ENCODE results near the gene ZNF630.
"Not testable (repeated sequence)": the region's sequence is repeated elsewhere in the genome, so short reads cannot be mapped to it uniquely, and the experiment has no call there.

ZNF630 gene

DNA sequence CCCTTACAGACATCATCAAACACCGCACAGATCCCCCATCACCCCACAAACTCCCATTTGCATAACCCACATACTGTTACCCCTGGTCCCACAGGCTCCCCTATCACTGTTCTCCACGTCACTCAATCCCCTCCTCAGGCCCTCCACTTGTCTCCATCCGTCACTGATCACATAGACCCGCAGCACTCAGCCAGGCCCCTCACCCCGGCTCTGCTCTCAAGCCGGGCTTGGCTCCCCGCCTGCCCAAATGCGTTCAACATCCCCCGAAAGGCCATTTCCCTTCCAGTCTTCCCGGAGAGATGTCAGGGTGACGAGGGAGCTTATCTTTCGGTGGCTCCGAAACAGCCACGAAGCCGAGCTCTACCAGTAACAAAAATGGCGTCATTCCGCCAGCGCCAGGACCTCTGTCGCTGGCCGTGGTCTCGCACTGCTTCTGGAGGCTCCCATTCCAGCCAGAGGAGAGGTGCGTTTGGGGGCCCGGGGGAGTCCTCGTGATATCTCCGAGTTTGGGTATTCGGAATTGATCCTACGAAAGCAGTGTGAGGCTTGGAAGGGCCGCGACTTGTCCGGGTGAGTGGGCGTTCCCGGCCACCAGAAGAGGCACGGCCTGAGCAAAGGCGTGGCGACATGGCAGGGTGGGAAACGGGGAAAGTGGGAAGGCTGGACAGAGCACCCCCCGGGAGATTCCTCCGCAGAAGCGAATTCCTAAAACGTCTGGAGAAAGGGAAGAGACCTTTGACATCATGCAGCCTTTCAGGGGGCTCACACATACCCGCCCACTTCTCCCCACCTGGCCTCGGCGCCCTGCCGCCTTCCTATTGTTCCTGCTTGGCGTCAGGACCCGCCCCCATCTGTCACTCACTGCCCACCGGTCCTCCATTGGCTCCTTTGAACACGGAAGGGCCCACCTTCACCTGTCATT lies at the start of gene ZNF630:
TSS of gene ZNF630 (minus strand) at position 577 of the 922 bp plus-strand sequence. CDS start 4,754 bp downstream, outside the sequence.
- H3K36me3 ChIP-seq (ENCODE audit: insufficient read depth, low read length) = no peaks in the 10 kb centered on the region
- peak within 1 kb of the TSS; percentile 64 to 73 for H3K4me3 ChIP-seq (ENCODE audit: low read depth in 1 of 2, low read length in 2 of 2)
- no peaks in the 10 kb centered on the region for H3K9me3 ChIP-seq (ENCODE audit: low read length)
- H3K27me3 ChIP-seq (ENCODE audit: control insufficient read depth in 1 of 2, insufficient read depth in 2 of 2, low read length in 2 of 2) = no peaks in the 10 kb centered on the region
- peak within 1 kb of the TSS; percentile 86 for H3K27ac ChIP-seq (ENCODE audit: low read depth, low read length)
- H3K4me1 ChIP-seq (ENCODE audit: insufficient read depth, low read length) = no peaks in the 10 kb centered on the region
- peak within 1 kb of the TSS; percentile 72 for H3K9ac ChIP-seq (ENCODE audit: low read length)

GRCh38 chrX:48107717-48108116 lies 36.3 kb upstream of the ZNF630 start:
- Histone ChIP-seq H3K4me1 (ENCODE audit: insufficient read depth, low read length) (no peaks in the 10 kb centered on the region), H3K27ac (ENCODE audit: low read depth, low read length) (no peak overlapping the region), H3K9ac (ENCODE audit: low read length) (no peak overlapping the region), H3K9me3 (ENCODE audit: low read length) (no peaks in the 10 kb centered on the region), H3K36me3 (ENCODE audit: insufficient read depth, low read length) (no peaks in the 10 kb centered on the region), H3K27me3 (ENCODE audit: control insufficient read depth in 1 of 2, insufficient read depth in 2 of 2, low read length in 2 of 2) (no peaks in the 10 kb centered on the region), H3K4me3 (ENCODE audit: low read depth in 1 of 2, low read length in 2 of 2) (no peak overlapping the region)

DNA sequence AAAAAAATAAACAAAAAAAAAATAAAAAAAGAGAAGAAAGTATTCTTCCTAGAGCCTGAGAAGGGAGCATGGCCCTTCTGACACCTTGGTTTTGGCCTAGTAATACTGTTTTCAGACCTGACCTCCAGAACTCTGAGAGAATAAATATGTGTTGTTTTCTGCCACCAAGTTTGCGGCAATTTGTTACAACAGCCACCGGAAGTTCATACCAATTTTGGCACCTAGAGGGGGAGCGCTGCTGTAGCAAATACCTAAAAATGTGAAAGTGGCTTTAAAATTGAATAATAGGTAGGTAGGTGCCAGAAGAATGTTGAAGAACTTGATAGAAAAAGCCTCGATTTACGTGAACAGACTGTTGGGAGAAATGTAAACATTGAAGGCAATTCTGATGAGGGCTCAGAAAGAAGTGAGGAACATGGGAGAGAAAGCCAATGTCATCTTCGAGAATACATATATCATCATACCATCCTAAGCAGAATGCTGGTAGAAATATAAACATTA lies 31.5 kb upstream of the ZNF630 start:
- no peaks in the 10 kb centered on the region for H3K9me3 ChIP-seq (ENCODE audit: low read length)
- H3K36me3 ChIP-seq (ENCODE audit: insufficient read depth, low read length) = no peaks in the 10 kb centered on the region
- H3K4me3 ChIP-seq (ENCODE audit: low read depth in 1 of 2, low read length in 2 of 2) = no peak overlapping the region
- H3K27ac ChIP-seq (ENCODE audit: low read depth, low read length) = no peak overlapping the region
- H3K9ac ChIP-seq (ENCODE audit: low read length) = no peak overlapping the region
- no peaks in the 10 kb centered on the region for H3K4me1 ChIP-seq (ENCODE audit: insufficient read depth, low read length)
- no peaks in the 10 kb centered on the region for H3K27me3 ChIP-seq (ENCODE audit: control insufficient read depth in 1 of 2, insufficient read depth in 2 of 2, low read length in 2 of 2)

GRCh38 chrX:48101443-48101842 lies 30.0 kb upstream of the ZNF630 start:
- Histone ChIP-seq H3K9ac (ENCODE audit: low read length) (no peak overlapping the region), H3K4me1 (ENCODE audit: insufficient read depth, low read length) (no peaks in the 10 kb centered on the region), H3K9me3 (ENCODE audit: low read length) (no peaks in the 10 kb centered on the region), H3K4me3 (ENCODE audit: low read depth in 1 of 2, low read length in 2 of 2) (no peak overlapping the region), H3K36me3 (ENCODE audit: insufficient read depth, low read length) (no peaks in the 10 kb centered on the region), H3K27me3 (ENCODE audit: control insufficient read depth in 1 of 2, insufficient read depth in 2 of 2, low read length in 2 of 2) (no peaks in the 10 kb centered on the region), H3K27ac (ENCODE audit: low read depth, low read length) (no peak overlapping the region)

- H3K27ac ChIP-seq (ENCODE audit: low read depth, low read length); H3K9me3 ChIP-seq (ENCODE audit: low read length); H3K4me1 ChIP-seq (ENCODE audit: insufficient read depth, low read length); H3K27me3 ChIP-seq (ENCODE audit: control insufficient read depth in 1 of 2, insufficient read depth in 2 of 2, low read length in 2 of 2); H3K36me3 ChIP-seq (ENCODE audit: insufficient read depth, low read length); H3K4me3 ChIP-seq (ENCODE audit: low read depth in 1 of 2, low read length in 2 of 2); H3K9ac ChIP-seq (ENCODE audit: low read length): not testable (repeated sequence)
Observed at GRCh38 chrX:48092558-48092957, 21.1 kb upstream of the ZNF630 start.

DNA sequence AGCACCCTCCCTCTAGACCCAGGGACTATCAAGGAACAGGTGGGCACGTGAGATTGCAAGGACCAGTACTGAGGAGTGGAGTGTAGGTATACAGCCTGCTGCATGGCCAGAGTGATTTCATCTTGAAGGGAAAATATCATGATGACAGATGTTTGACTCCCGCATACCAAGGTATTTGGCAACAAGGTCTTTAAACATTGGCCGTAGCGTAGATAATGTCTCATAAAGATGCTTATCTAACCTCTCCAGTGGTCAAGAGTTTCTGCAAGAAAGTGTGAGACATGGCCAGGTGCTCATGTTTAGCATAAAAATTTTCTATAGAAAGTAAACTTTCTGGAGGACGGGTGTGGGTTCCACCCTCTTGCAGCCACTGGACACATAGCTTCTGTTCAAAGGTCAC lies 18.7 kb upstream of the ZNF630 start:
- Histone ChIP-seq H3K4me3 (ENCODE audit: low read depth in 1 of 2, low read length in 2 of 2) (no peak overlapping the region), H3K36me3 (ENCODE audit: insufficient read depth, low read length) (no peaks in the 10 kb centered on the region)

GRCh38 chrX:48086082-48086481 lies 14.6 kb upstream of the ZNF630 start:
- H3K27ac ChIP-seq (ENCODE audit: low read depth, low read length) = no peak overlapping the region
- no peaks in the 10 kb centered on the region for H3K4me1 ChIP-seq (ENCODE audit: insufficient read depth, low read length)
- no peak overlapping the region for H3K4me3 ChIP-seq (ENCODE audit: low read depth in 1 of 2, low read length in 2 of 2)
- H3K36me3 ChIP-seq (ENCODE audit: insufficient read depth, low read length) = no peaks in the 10 kb centered on the region
- H3K9ac ChIP-seq (ENCODE audit: low read length) = no peak overlapping the region
- no peaks in the 10 kb centered on the region for H3K9me3 ChIP-seq (ENCODE audit: low read length)
- peaks cover 0 to 4% of the 10 kb centered on the region in 2 donors for H3K27me3 ChIP-seq (ENCODE audit: control insufficient read depth in 1 of 2, insufficient read depth in 2 of 2, low read length in 2 of 2)

More for the DNA sequence above, 18.7 kb upstream of the ZNF630 start:
- Histone ChIP-seq H3K9me3 (ENCODE audit: low read length) (no peaks in the 10 kb centered on the region), H3K4me1 (ENCODE audit: insufficient read depth, low read length) (no peaks in the 10 kb centered on the region), H3K27ac (ENCODE audit: low read depth, low read length) (no peak overlapping the region), H3K9ac (ENCODE audit: low read length) (no peak overlapping the region), H3K27me3 (ENCODE audit: control insufficient read depth in 1 of 2, insufficient read depth in 2 of 2, low read length in 2 of 2) (peaks cover 0 to 4% of the 10 kb centered on the region in 2 donors)

DNA sequence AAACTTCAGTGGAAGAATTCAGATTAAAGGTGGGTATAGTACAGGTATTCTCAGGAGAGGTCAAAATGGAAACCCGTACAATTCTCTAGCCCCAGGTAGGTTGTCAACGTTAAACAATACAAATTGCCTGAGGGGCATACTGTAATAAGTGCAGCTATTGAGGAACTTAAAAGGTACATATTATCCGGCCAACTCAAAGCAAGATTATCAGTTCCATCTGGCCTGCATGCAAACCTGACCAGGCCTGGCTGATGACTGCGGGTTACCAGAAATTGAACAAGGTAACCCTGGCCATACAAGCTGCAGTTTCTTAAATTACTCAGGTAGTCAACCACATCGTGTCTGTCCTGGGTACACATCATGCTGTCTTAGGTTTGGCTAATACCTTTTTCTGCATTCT lies 12.3 kb upstream of the ZNF630 start:
- H3K4me1 ChIP-seq (ENCODE audit: insufficient read depth, low read length) = no peaks in the 10 kb centered on the region
- no peaks in the 10 kb centered on the region for H3K9me3 ChIP-seq (ENCODE audit: low read length)
- no peak overlapping the region for H3K4me3 ChIP-seq (ENCODE audit: low read depth in 1 of 2, low read length in 2 of 2)
- peaks cover 0 to under 1% of the 10 kb centered on the region in 2 donors for H3K27me3 ChIP-seq (ENCODE audit: control insufficient read depth in 1 of 2, insufficient read depth in 2 of 2, low read length in 2 of 2)
- H3K27ac ChIP-seq (ENCODE audit: low read depth, low read length) = no peak overlapping the region
- no peaks in the 10 kb centered on the region for H3K36me3 ChIP-seq (ENCODE audit: insufficient read depth, low read length)
- no peak overlapping the region for H3K9ac ChIP-seq (ENCODE audit: low read length)

GRCh38 chrX:48083212-48083611 lies 11.8 kb upstream of the ZNF630 start:
- H3K27me3 ChIP-seq (ENCODE audit: control insufficient read depth in 1 of 2, insufficient read depth in 2 of 2, low read length in 2 of 2) = no peaks in the 10 kb centered on the region
- no peak overlapping the region for H3K4me3 ChIP-seq (ENCODE audit: low read depth in 1 of 2, low read length in 2 of 2)
- no peaks in the 10 kb centered on the region for H3K36me3 ChIP-seq (ENCODE audit: insufficient read depth, low read length)
- no peaks in the 10 kb centered on the region for H3K9me3 ChIP-seq (ENCODE audit: low read length)
- H3K27ac ChIP-seq (ENCODE audit: low read depth, low read length) = no peak overlapping the region
- no peak overlapping the region for H3K9ac ChIP-seq (ENCODE audit: low read length)
- no peaks in the 10 kb centered on the region for H3K4me1 ChIP-seq (ENCODE audit: insufficient read depth, low read length)

DNA sequence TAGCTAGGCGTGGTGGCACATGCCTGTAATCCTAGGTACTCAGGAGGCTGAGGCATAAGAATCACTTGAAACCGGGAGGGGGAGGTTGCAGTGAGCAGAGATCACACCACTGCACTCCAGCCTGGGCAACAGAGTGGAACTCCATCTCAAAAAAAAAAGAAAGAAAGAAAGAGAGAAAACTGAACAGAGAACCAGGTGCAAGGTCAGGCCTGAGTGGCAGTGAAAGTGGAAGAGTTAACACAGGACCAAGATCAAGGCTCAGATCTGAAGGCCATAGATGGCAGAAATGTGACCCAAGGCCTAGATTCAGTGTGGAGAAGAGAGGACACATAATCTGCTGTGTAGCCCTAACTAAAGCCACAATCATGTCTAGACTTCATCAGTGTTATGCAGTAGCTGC lies 4.9 kb upstream of the ZNF630 start:
- Histone ChIP-seq H3K27me3 (ENCODE audit: control insufficient read depth in 1 of 2, insufficient read depth in 2 of 2, low read length in 2 of 2) (no peaks in the 10 kb centered on the region), H3K9ac (ENCODE audit: low read length) (no peak overlapping the region), H3K27ac (ENCODE audit: low read depth, low read length) (no peak overlapping the region), H3K9me3 (ENCODE audit: low read length) (no peaks in the 10 kb centered on the region), H3K4me3 (ENCODE audit: low read depth in 1 of 2, low read length in 2 of 2) (no peak overlapping the region), H3K4me1 (ENCODE audit: insufficient read depth, low read length) (no peaks in the 10 kb centered on the region), H3K36me3 (ENCODE audit: insufficient read depth, low read length) (no peaks in the 10 kb centered on the region)

DNA sequence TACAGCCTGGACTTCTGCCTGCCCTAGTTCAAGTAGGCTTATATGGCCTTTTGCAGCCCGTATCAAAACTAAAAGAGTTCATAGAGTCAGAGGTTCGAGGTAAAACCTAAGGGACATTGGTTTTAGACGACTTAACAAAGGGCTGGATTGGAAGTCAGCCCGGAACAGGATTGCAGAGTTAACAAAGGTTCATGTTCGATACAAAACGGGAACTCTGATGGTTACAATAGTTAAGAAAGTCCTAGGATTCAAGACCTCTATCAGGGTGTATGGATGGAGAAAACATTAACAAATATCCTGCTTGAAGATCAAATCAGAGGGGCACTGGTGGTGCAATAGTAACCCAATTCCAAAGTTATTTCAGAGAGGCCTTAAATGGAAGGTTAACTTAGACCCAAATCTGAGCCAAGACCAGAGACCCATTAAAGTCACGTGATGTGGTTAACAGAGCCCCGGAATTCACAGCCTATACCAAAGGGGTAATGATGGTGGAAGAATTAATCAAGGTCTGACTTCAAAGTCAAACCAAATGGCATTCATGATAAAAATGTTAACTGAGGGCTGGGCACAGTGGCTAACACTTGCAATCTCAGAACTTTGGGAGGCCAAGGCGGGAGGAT lies 656 bp upstream of the ZNF630 start:
- Histone ChIP-seq H3K4me1 (ENCODE audit: insufficient read depth, low read length) (no peaks in the 10 kb centered on the region), H3K9ac (ENCODE audit: low read length) (peak overlapping the region; percentile 72), H3K27me3 (ENCODE audit: control insufficient read depth in 1 of 2, insufficient read depth in 2 of 2, low read length in 2 of 2) (no peaks in the 10 kb centered on the region), H3K4me3 (ENCODE audit: low read depth in 1 of 2, low read length in 2 of 2) (peak overlapping the region in 1 of 2 donors; percentile 64), H3K36me3 (ENCODE audit: insufficient read depth, low read length) (no peaks in the 10 kb centered on the region), H3K9me3 (ENCODE audit: low read length) (no peaks in the 10 kb centered on the region), H3K27ac (ENCODE audit: low read depth, low read length) (peak overlapping the region; percentile 86)

Data from muscle layer of colon (tissue), 2 donors.